Liver (tissue), 9 donors: ENCODE measurements around the gene FUT2. TPM values are rescaled to one million over a fixed set of nuclear protein-coding genes. Genes with fewer than 3 reads are reported as not detected.

ENCODE experiments used
- DNase-seq: peaks from one replicate; pipeline ENCODE4 v3.0.0-alpha.2; 2017; ENCODE audit warnings: low spot score
- H3K27ac ChIP-seq, 2 donors: one replicate each; pipeline ENCODE4 v1.7.0; 2013; ENCODE audit warnings: inconsistent platforms in 2 of 2, low read length in 2 of 2, control low read depth in 1 of 2, low read depth in 1 of 2, mild to moderate bottlenecking in 1 of 2
- H3K27me3 ChIP-seq, 4 donors: one replicate each; pipeline versions ENCODE4 v1.6.1 to v1.7.0; 2013; ENCODE audit warnings: low read length in 3 of 4, inconsistent platforms in 1 of 4, mild to moderate bottlenecking in 1 of 4, moderate library complexity in 1 of 4; ENCODE audit not compliant: control insufficient read depth in 4 of 4, insufficient read depth in 4 of 4
- H3K36me3 ChIP-seq, 4 donors: one replicate each; pipeline versions ENCODE4 v1.6.1 to v1.7.0; 2013; ENCODE audit warnings: low read length in 3 of 4, mild to moderate bottlenecking in 3 of 4, low read depth in 1 of 4, moderate library complexity in 1 of 4; ENCODE audit not compliant: control insufficient read depth in 4 of 4, insufficient read depth in 3 of 4
- H3K4me1 ChIP-seq, 4 donors: one replicate each; pipeline versions ENCODE4 v1.6.1 to v1.7.0; 2013; ENCODE audit warnings: low read length in 3 of 4, mild to moderate bottlenecking in 3 of 4, moderate library complexity in 1 of 4; ENCODE audit not compliant: control insufficient read depth in 4 of 4, insufficient read depth in 4 of 4
- H3K4me3 ChIP-seq, 3 donors: one replicate each; pipeline versions ENCODE4 v1.6.1 to v1.7.0; 2013; ENCODE audit warnings: low read length in 3 of 3, control low read depth in 1 of 3, low read depth in 1 of 3, mild to moderate bottlenecking in 1 of 3
- H3K9ac ChIP-seq, 2 donors: one replicate each; pipeline ENCODE4 v1.7.0; 2013; ENCODE audit warnings: low read length in 2 of 2, mild to moderate bottlenecking in 2 of 2, moderate library complexity in 2 of 2, control low read depth in 1 of 2, low read depth in 1 of 2
- H3K9me3 ChIP-seq, 4 donors: one replicate each; pipeline versions ENCODE4 v1.6.1 to v1.7.0; 2013; ENCODE audit warnings: low read length in 3 of 4; ENCODE audit not compliant: control insufficient read depth in 4 of 4
- ATF3 ChIP-seq: IDR thresholded peaks from 2 replicates; pipeline ENCODE4 v1.6.1; 2016; ENCODE audit warnings: antibody characterized with exemption
- CTCF ChIP-seq: fragments of 150-350 bp; IDR thresholded peaks from 2 replicates; pipeline ENCODE4 v1.5.1; 2017; ENCODE audit warnings: improper control_type of control experiment, low read depth, low read length; ENCODE audit not compliant: missing input control
- FOXA1 ChIP-seq: IDR thresholded peaks from 2 replicates; pipeline ENCODE4 v1.6.1; 2016; ENCODE audit warnings: antibody characterized with exemption
- FOXA2 ChIP-seq: IDR thresholded peaks from 2 replicates; pipeline ENCODE4 v1.6.1; 2016; ENCODE audit warnings: antibody characterized with exemption
- GABPA ChIP-seq, 2 donors: IDR thresholded peaks in 1 of 2; conservative IDR thresholded peaks in 1 of 2; 2 replicates each; pipeline ENCODE4 v1.6.1; 2016; ENCODE audit warnings: antibody characterized with exemption in 2 of 2, mild to moderate bottlenecking in 1 of 2, moderate library complexity in 1 of 2
- HNF4A ChIP-seq, 2 donors: conservative IDR thresholded peaks; 2 replicates each; pipeline ENCODE4 v1.6.1; 2016; ENCODE audit warnings: antibody characterized with exemption in 2 of 2, mild to moderate bottlenecking in 2 of 2
- HNF4G ChIP-seq: IDR thresholded peaks from 2 replicates; pipeline ENCODE4 v1.6.1; 2016; ENCODE audit warnings: antibody characterized with exemption
- MAX ChIP-seq: IDR thresholded peaks from 2 replicates; pipeline ENCODE4 v1.6.1; 2016; ENCODE audit warnings: antibody characterized with exemption
- RAD21 ChIP-seq, 2 donors: IDR thresholded peaks; 2 replicates each; pipeline ENCODE4 v1.6.1; 2016; ENCODE audit warnings: antibody characterized with exemption in 2 of 2, mild to moderate bottlenecking in 2 of 2
- REST ChIP-seq: IDR thresholded peaks from 2 replicates; pipeline ENCODE4 v1.6.1; 2016; ENCODE audit warnings: antibody characterized with exemption, mild to moderate bottlenecking
- RXRA ChIP-seq, 2 donors: IDR thresholded peaks; 2 replicates each; pipeline ENCODE4 v1.6.1; 2017 to 2018; ENCODE audit warnings: antibody characterized with exemption in 2 of 2, mild to moderate bottlenecking in 1 of 2
- SP1 ChIP-seq: IDR thresholded peaks from 2 replicates; pipeline ENCODE4 v1.6.1; 2018; ENCODE audit warnings: antibody characterized with exemption, mild to moderate bottlenecking
- TAF1 ChIP-seq: conservative IDR thresholded peaks from 2 replicates; pipeline ENCODE4 v1.6.1; 2016; ENCODE audit warnings: antibody characterized with exemption, mild to moderate bottlenecking
- YY1 ChIP-seq: IDR thresholded peaks from 2 replicates; pipeline ENCODE4 v1.6.1; 2016; ENCODE audit warnings: antibody characterized with exemption, mild to moderate bottlenecking
- ZBTB33 ChIP-seq: IDR thresholded peaks from 2 replicates; pipeline ENCODE4 v1.6.1; 2016; ENCODE audit warnings: antibody characterized with exemption
- WGBS: extraction: QIAGEN DNeasy Blood & Tissue Kit; methylation state at CpG from one replicate; pipeline ENCODE4 v1.1.7; 2013; 5-methylcytosine and 5-hydroxymethylcytosine counted together
- polyA plus RNA-seq, 2 donors: library from polyadenylated mRNA; stranded (reverse) in 1 of 2; unstranded in 1 of 2; fragments of 200-250 nt in 1 of 2; fragments of >200 nt in 1 of 2; fragmentation: Nextera tagmentation in 1 of 2; extraction: Ambion mirVana in 1 of 2; gene quantifications; one replicate each; pipeline versions ENCODE4 v1.2.1 to v1.2.3, GENCODE V29; 2013 to 2015
- total RNA-seq, 2 donors: library from RNA; depleted of rRNA; stranded (reverse); fragments of >200 nt; gene quantifications; one replicate each; pipeline ENCODE4 v1.2.3, GENCODE V29; 2014
- donor health status: healthy.
- donor health status: healthy.
- donor health status: healthy.
- donor health status: healthy.
- donor health status: healthy.

The FUT2 gene
- total and polyA plus RNA-seq, 4 donors: 0.02 to 0.38 (median 0.05) TPM; not detected in 1

GRCh38 chr19:48676487-48676886 lies 19.3 kb upstream of the FUT2 start:
- H3K4me1 ChIP-seq: peaks cover 0 to 3% (median 0%) of the 10 kb centered on the region in 4 donors
- TF ChIP-seq TAF1 (no peak), FOXA2 (no peak), MAX (no peak), SP1 (no peak), ZBTB33 (no peak), RAD21 (IDR thresholded peaks at IDR 0.05) (no peak), RXRA (IDR thresholded peaks at IDR 0.05) (no peak), GABPA (IDR thresholded peaks at IDR 0.05 in 1 of 2, conservative IDR thresholded peaks at IDR 0.05 in 1 of 2) (no peak), YY1 (no peak), REST (no peak), HNF4A (conservative IDR thresholded peaks at IDR 0.05) (no peak), CTCF (no peak), HNF4G (no peak), FOXA1 (no peak), ATF3 (no peak)
- WGBS: 91% methylated on average over 17 of the region's 17 CpGs
- no peak overlapping the region for H3K9ac ChIP-seq
- H3K27ac ChIP-seq: no peak overlapping the region
- DNase-seq: no peak
- H3K9me3 ChIP-seq: no peaks in the 10 kb centered on the region
- H3K36me3 ChIP-seq: no peaks in the 10 kb centered on the region
- H3K27me3 ChIP-seq: no peaks in the 10 kb centered on the region
- H3K4me3 ChIP-seq: no peak overlapping the region

GRCh38 chr19:48676887-48677286 lies 18.9 kb upstream of the FUT2 start:
- no peak for TF ChIP-seq MAX
- no peak for TF ChIP-seq REST
- H3K4me3 ChIP-seq: no peak overlapping the region
- H3K9me3 ChIP-seq: no peaks in the 10 kb centered on the region
- H3K27ac ChIP-seq: no peak overlapping the region
- no peaks in the 10 kb centered on the region for H3K36me3 ChIP-seq
- no peaks in the 10 kb centered on the region for H3K27me3 ChIP-seq
- 89% methylated on average over 13 of the region's 13 CpGs for WGBS
- no peak overlapping the region for H3K9ac ChIP-seq
- no peak for DNase-seq
- H3K4me1 ChIP-seq: peaks cover 0 to 3% (median 0%) of the 10 kb centered on the region in 4 donors
